Neural cell (in vitro differentiated cells): ENCODE results near the gene COL5A1.

Source experiments
- CTCF ChIP-seq: fragments of 450-650 bp; IDR thresholded peaks from 2 replicates; pipeline ENCODE4 v1.5.1; 2014; ENCODE audit warnings: antibody characterized with exemption, mild to moderate bottlenecking, moderate library complexity; ENCODE audit not compliant: poor library complexity, severe bottlenecking
- EZH2 ChIP-seq: fragments of 200-600, 300-800 bp; shearing (Covaris generic), sonication (generic); IDR thresholded peaks from 2 replicates; pipeline ENCODE4 v1.6.1; 2014; ENCODE audit warnings: antibody characterized with exemption, low read length, borderline replicate concordance, mild to moderate bottlenecking; ENCODE audit not compliant: insufficient read depth, poor library complexity, severe bottlenecking

GRCh38 chr9:134625361-134626068, 16.1 kb upstream of the COL5A1 start:
- no peak for TF ChIP-seq EZH2
- no peak for TF ChIP-seq CTCF
